DMS53 (cell line): ENCODE results near the gene NR2E3.
"Not testable (repeated sequence)": the region's sequence is repeated elsewhere in the genome, so short reads cannot be mapped to it uniquely, and the experiment has no call there.

ENCODE experiments used
- DNase-seq: peaks from one replicate; lab custom pipeline; 2025; lab: John Stamatoyannopoulos, UW

NR2E3 gene

DNA sequence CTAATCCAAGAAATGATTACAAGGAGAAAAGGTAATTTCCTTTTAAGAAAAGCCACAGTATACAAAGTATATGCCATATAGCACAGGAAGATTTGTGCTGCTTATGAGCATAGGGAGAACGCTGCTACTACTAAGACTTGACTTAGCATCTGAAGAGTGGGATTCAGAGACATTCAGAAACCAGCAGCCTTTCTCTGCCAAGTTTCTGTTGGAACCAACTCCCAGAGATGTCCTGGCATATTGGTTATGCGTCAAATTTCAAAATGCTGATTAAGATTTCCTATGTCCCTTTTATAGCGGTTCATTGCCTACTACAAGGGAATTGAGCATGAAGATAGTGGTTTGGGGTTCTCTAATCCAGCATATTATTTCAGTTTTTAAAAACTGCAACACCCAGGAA is 4.9 kb downstream of the NR2E3 start:
- DNase-seq: no peak

GRCh38 chr15:71817351-71817750 is 7.0 kb downstream of the NR2E3 start:
- DNase-seq: no peak

DNA sequence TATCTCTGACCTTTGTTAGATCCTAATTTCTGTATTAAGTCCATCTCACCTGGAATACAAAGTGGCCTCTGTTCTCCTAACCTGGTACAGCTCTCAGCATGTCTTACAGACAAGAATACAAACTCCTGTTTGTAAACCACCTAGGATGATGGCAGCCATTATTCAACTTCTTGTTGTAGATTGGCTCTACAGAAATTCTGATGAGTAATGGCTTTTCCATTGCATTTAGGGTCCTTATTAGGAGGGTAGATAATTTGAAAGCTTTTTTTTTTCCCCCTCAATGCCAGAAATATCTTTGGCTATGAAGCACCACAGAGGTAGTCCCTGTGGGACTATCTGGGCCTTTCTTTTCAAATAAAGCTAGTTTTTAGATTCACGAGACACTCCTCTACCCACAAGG is 9.8 kb downstream of the NR2E3 start:
- DNase-seq: no peak

DNA sequence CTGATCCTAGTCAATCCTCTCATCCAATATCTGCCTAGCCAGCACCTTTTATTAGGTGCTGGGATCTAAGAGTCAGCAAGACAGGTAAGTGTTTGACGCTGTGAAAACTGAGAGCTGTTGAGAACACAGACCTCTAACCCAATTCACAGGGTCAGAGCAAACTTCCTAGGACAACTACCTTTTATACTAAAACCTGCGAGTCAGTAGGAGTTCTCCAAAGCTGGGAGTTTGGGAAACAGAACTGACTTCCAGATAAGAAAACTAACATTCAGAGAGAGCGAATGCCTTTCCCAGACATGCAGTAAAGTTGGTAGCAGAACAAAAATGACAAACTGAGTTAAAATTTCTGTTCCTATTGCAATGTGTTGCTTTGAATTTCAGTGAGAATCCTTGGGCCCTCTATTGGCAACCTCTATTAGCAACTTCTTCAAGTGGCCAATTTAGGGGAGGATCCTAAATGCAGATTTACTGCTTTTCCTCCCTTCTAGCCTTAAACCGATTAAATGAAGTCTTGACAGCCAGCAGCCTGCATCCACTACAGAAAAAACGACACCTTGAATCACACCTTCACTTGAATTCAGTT is 11.3 kb downstream of the NR2E3 start:
- no peak for DNase-seq

DNA sequence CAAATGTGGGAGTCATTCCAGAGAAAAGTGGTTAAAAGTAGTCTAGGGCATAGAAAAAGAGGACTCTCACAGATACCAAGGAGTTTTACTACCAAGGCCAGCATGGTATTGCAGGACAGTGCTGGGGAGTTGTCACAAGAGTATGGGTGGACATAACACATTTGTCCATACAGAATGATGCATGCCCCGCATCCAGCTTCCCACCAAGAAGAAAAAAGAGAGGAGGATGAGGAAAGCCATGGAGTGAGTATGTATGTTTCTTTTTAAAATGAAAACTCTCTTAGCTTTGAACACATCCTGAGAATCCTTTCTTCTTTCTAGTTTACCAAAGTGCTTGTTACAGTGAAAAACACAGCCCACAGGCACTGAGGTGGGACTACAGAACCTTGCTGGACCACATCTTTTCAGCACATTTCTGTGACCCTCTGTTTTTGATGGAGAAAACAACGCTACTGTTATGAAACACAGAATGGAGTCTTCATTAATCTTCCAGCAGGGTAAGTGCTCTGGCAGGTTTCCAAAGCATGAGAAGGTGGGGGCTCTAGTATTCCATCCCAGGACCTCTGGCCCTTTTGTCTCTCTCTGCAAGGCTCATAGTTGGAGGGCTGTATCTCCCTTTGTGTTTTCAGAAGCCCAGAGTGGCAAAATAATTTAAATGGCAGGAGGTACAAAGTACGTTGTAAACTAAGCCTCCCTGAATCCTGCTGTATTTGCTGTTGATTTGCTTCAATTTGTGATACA is 12.7 kb downstream of the NR2E3 start:
- DNase-seq: no peak

- no peak for DNase-seq
Observed at GRCh38 chr15:71823801-71824200, 13.4 kb downstream of the NR2E3 start.

DNA sequence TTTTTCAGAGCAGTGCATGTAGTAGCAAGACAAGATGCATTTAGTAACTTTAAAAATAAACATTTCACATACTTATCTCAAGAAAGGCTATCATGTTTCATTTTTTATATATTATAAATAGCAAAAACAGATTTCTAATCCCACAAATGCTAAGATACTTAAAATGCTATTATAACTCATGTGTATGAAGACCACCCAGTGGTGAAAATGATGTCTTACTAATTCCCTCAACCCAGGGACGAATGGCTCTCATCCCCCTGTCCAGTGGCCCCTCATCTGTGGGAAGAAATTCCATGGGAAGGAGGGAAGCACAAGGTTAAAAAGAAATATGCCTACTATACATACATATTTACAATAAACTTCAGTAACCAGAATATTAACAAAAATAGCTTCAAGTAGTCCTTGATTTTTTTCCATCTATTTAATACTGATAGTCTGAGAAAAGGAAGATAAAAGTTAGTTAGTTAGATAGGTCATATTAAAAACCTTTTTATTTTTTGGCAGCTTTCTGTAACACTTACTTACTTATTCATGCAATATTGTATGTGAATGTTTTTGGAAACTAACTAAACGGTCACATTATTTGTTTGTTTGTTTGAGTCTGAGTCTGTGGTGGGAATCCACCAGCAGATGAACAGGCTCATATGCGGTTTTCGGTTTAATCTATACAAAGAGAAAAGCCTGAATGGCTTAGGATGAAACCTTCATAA is 14.8 kb downstream of the NR2E3 start:
- DNase-seq: no peak

DNA sequence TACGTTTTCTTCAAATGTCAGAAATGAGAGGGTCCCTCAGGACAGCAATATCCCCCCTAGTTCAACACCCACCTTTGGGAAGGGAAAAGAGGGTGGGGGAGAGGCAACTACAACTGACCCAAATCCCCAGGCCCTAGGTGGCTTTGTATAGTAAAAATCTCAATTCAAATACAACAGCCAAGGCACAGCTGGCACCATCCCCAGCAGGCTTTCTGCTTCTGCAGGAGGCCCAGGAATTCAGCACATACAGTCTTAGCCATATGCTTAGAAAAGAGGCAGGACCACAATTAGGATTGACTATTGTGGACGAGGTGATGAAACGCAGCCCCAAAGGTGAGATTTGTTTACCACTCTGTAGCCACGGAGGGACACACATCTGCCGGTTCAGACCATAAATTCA is 15.8 kb downstream of the NR2E3 start:
- no peak for DNase-seq

GRCh38 chr15:71830981-71831380 is 20.6 kb downstream of the NR2E3 start:
- DNase-seq: no peak

GRCh38 chr15:71841563-71841962 is 31.2 kb downstream of the NR2E3 start:
- no peak for DNase-seq

GRCh38 chr15:71844916-71845315 is 34.6 kb downstream of the NR2E3 start:
- no peak for DNase-seq

GRCh38 chr15:71853543-71853942 is 43.2 kb downstream of the NR2E3 start:
- DNase-seq: no peak

GRCh38 chr15:71858232-71858631 is 47.9 kb downstream of the NR2E3 start:
- not testable (repeated sequence) for DNase-seq
